Measurements from ENCODE around the gene GLOD4. TPM values are rescaled to one million over a fixed set of nuclear protein-coding genes. Genes with fewer than 3 reads are reported as not detected.
"Not testable (repeated sequence)": the region's sequence is repeated elsewhere in the genome, so short reads cannot be mapped to it uniquely, and the experiment has no call there.

Gene GLOD4
- total RNA-seq (2014; rRNA removed; shearing (Covaris generic); ENCODE audit: low replicate concordance) = 36.8 and 65.9 TPM in 2 replicates

GRCh38 chr17:781805-782731 lies at the start of gene GLOD4, which contains the start of gene MRM3:
Gene GLOD4 (minus strand): TSS chr17:782280. CDS start chr17:782255, 25 bp downstream.
Gene MRM3 (plus strand): TSS chr17:782353. CDS start chr17:782379, 26 bp downstream.
- in situ Hi-C loops (cut with HindIII; ENCODE audit: low pct_unique_long_range_greater_than_20kb, low sequenced_read_pairs) = no loop called here
- peak; percentile 81 for DNase-seq (ENCODE audit: low read depth)

DNA sequence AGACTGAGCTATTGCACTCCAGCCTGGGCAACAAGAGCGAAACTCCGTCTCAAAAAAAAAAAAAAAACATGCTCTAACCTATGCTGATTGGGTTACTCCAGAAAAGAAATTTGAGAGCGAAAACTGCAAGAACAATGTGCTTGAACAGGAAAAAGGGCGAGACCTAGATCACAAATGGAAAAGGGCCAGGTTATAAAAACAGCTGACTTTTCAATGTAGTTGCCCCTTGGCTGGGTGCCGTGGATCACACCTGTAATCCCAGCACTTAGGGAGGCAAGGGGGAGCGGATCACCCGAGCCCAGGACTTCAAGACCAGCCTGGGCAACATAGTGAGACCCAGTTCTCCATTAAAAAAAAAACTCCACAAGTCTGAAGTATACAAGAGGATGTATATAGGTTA lies 48.9 kb upstream of the GLOD4 start:
- DNase-seq (ENCODE audit: low read depth) = no peak
- in situ Hi-C loops (cut with HindIII; ENCODE audit: low pct_unique_long_range_greater_than_20kb, low sequenced_read_pairs) = no loop called here

- in situ Hi-C loops (cut with HindIII; ENCODE audit: low pct_unique_long_range_greater_than_20kb, low sequenced_read_pairs) = no loop called here
- DNase-seq (ENCODE audit: low read depth) = no peak
Observed at GRCh38 chr17:830381-830780, 48.3 kb upstream of the GLOD4 start.

GRCh38 chr17:829614-830013 lies 47.5 kb upstream of the GLOD4 start:
- DNase-seq (ENCODE audit: low read depth); in situ Hi-C loops (cut with HindIII; ENCODE audit: low pct_unique_long_range_greater_than_20kb, low sequenced_read_pairs): not testable (repeated sequence)

GRCh38 chr17:828761-829160 lies 46.7 kb upstream of the GLOD4 start:
- DNase-seq (ENCODE audit: low read depth) = no peak

DNA sequence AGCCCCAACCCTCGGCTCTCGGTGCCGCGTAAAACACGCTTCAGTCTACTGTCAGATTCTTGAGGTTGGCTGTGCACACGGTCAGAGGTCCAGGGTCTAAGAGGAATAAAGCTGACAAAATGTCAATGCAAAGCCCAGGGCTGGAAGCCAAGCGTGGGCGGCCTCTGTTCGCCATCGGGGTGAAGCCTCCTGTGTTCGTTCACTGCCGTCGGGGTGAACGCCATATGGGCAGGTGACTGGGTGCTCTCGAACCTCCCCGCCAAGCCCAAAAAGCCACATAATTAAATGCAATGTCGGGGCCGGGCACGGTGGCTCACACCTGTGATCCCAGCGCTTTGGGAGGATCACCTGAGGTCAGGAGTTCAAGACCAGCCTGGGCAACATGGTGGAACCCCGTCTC lies 44.7 kb upstream of the GLOD4 start:
- DNase-seq (ENCODE audit: low read depth) = no peak
- in situ Hi-C loops (cut with HindIII; ENCODE audit: low pct_unique_long_range_greater_than_20kb, low sequenced_read_pairs) = no loop called here

More at GRCh38 chr17:828761-829160, 46.7 kb upstream of the GLOD4 start:
- in situ Hi-C loops (cut with HindIII; ENCODE audit: low pct_unique_long_range_greater_than_20kb, low sequenced_read_pairs) = no loop called here

DNA sequence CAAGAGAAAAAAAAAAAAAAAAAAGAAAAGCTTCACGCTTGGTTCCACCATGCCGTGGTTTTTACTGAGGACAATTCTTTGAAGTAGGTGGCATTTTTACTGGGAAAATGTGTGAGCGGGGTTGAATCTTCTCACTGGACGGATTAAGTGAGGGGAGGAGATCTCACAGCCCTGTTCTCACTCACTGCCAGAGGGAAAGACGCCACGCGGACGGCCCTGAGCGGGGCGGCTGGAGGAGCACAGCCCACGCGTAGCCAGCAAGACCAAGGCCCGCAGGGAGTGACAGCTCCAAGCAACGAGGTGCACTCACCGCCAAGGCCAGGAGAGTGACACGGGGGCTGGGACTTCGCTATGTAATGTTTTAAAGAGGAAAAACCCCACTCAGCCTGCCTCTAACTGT lies 43.1 kb upstream of the GLOD4 start:
- no peak for DNase-seq (ENCODE audit: low read depth)
- in situ Hi-C loops (cut with HindIII; ENCODE audit: low pct_unique_long_range_greater_than_20kb, low sequenced_read_pairs) = no loop called here

GRCh38 chr17:824378-824777 lies 42.3 kb upstream of the GLOD4 start:
- no peak for DNase-seq (ENCODE audit: low read depth)
- in situ Hi-C loops (cut with HindIII; ENCODE audit: low pct_unique_long_range_greater_than_20kb, low sequenced_read_pairs) = no loop called here

- in situ Hi-C loops (cut with HindIII; ENCODE audit: low pct_unique_long_range_greater_than_20kb, low sequenced_read_pairs) = no loop called here
- no peak for DNase-seq (ENCODE audit: low read depth)
Observed at GRCh38 chr17:823501-823902, 41.4 kb upstream of the GLOD4 start.

- no peak for DNase-seq (ENCODE audit: low read depth)
- in situ Hi-C loops (cut with HindIII; ENCODE audit: low pct_unique_long_range_greater_than_20kb, low sequenced_read_pairs) = no loop called here
Observed at GRCh38 chr17:819251-819650, 37.2 kb upstream of the GLOD4 start.

GRCh38 chr17:814371-814770 lies 32.3 kb upstream of the GLOD4 start:
- no peak for DNase-seq (ENCODE audit: low read depth)
- in situ Hi-C loops (cut with HindIII; ENCODE audit: low pct_unique_long_range_greater_than_20kb, low sequenced_read_pairs) = no loop called here

- DNase-seq (ENCODE audit: low read depth) = no peak
- in situ Hi-C loops (cut with HindIII; ENCODE audit: low pct_unique_long_range_greater_than_20kb, low sequenced_read_pairs) = no loop called here
Observed at GRCh38 chr17:812638-813204, 30.6 kb upstream of the GLOD4 start.

- no peak for DNase-seq (ENCODE audit: low read depth)
- in situ Hi-C loops (cut with HindIII; ENCODE audit: low pct_unique_long_range_greater_than_20kb, low sequenced_read_pairs) = no loop called here
Observed at GRCh38 chr17:811051-811784, 29.1 kb upstream of the GLOD4 start.

- in situ Hi-C loops (cut with HindIII; ENCODE audit: low pct_unique_long_range_greater_than_20kb, low sequenced_read_pairs) = no loop called here
- no peak for DNase-seq (ENCODE audit: low read depth)
Observed at GRCh38 chr17:807523-808294, 25.6 kb upstream of the GLOD4 start.

DNA sequence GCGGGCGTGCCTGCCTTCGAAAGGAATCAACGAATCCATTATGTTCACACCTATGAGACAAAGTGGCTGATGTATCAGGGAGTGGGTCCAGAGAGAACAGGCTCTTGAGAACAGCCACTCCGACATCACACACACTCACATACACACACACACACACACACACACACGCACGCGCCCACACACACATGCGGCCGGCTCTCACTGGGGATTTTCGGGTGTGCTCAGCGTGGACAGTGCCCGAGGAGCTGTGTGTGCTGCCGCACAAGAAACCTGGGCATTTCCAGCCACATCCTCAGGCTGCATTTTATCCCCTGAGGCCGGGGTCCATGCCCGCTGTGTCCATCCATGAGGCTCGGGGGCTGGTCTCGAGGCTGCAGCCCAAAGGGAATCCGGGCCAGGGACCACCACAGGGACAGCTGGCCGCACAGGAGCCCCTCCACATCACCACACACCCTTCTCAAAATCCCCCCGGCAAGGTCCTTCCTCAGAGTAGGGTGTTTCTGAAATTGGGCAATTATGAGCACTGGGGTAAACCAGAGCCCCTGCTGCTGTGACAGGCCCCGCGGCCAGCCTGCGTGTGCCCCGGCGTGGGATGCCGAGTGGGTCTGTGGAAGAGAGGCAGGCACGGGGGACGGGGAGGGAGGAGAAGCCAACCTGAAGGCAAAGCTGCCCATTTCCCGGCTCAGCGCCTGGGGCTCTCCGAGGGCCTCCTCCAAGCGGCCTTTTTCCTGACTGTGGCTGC lies 24.9 kb upstream of the GLOD4 start:
- in situ Hi-C loops (cut with HindIII; ENCODE audit: low pct_unique_long_range_greater_than_20kb, low sequenced_read_pairs) = no loop called here

GRCh38 chr17:806346-806745 lies 24.3 kb upstream of the GLOD4 start:
- DNase-seq (ENCODE audit: low read depth) = no peak
- in situ Hi-C loops (cut with HindIII; ENCODE audit: low pct_unique_long_range_greater_than_20kb, low sequenced_read_pairs) = no loop called here

More for the DNA sequence above, 24.9 kb upstream of the GLOD4 start:
- DNase-seq (ENCODE audit: low read depth) = no peak

- DNase-seq (ENCODE audit: low read depth); in situ Hi-C loops (cut with HindIII; ENCODE audit: low pct_unique_long_range_greater_than_20kb, low sequenced_read_pairs): not testable (repeated sequence)
Observed at GRCh38 chr17:805886-806285, 23.8 kb upstream of the GLOD4 start.

Measured in Caki2 (cell line).